Keratinocyte (primary cell): ENCODE data around the gene VPS41. TPM values are rescaled to one million over a fixed set of nuclear protein-coding genes. Genes with fewer than 3 reads are reported as not detected.
"Not testable (repeated sequence)": the region's sequence is repeated elsewhere in the genome, so short reads cannot be mapped to it uniquely, and the experiment has no call there.

Experiments used
- DNase-seq: peaks from one replicate; pipeline ENCODE4 v3.0.0-alpha.2; 2011; ENCODE audit warnings: low read depth, missing footprints, low spot score
- FAIRE-seq: peaks from 2 replicates; lab custom pipeline; 2011; peaks lifted over from hg19 to GRCh38; lab: Jason Lieb, UNC
- H2AFZ ChIP-seq: 2 replicates; pipeline ENCODE4 v1.6.0; 2012; ENCODE audit warnings: low read length, control low read depth, inconsistent platforms; ENCODE audit not compliant: control insufficient read depth
- H3K27ac ChIP-seq: 2 replicates; pipeline ENCODE4 v1.5.1; 2011; ENCODE audit warnings: low read length; ENCODE audit not compliant: control insufficient read depth, insufficient read depth
- H3K27me3 ChIP-seq: 3 replicates; pipeline ENCODE4 v1.6.0; 2011; ENCODE audit warnings: low read length; ENCODE audit not compliant: control insufficient read depth, insufficient read depth; ENCODE audit errors: extremely low read depth
- H3K36me3 ChIP-seq, 2 experiments: 2 replicates in 1 of 2; 3 replicates in 1 of 2; pipeline ENCODE4 v1.5.1; 2011; ENCODE audit warnings: low read length in 2 of 2, mild to moderate bottlenecking in 1 of 2; ENCODE audit not compliant: control insufficient read depth in 2 of 2, insufficient read depth in 2 of 2; ENCODE audit errors: extremely low read depth in 1 of 2
- H3K4me1 ChIP-seq: 3 replicates; pipeline ENCODE4 v1.5.1; 2011; ENCODE audit warnings: low read length; ENCODE audit not compliant: control insufficient read depth, insufficient read depth; ENCODE audit errors: extremely low read depth
- H3K4me2 ChIP-seq: 3 replicates; pipeline ENCODE4 v1.6.0; 2011; ENCODE audit warnings: low read depth, low read length; ENCODE audit not compliant: control insufficient read depth, insufficient read depth; ENCODE audit errors: extremely low read depth
- H3K4me3 ChIP-seq, 3 experiments: fragments of 200-600 bp in 1 of 3; sonication (generic) in 1 of 3; 2 replicates in 2 of 3; 3 replicates in 1 of 3; pipeline ENCODE4 v1.5.1; 2011 to 2016; ENCODE audit warnings: low read length in 3 of 3, mild to moderate bottlenecking in 3 of 3, control low read depth in 2 of 3, inconsistent platforms in 1 of 3, low read depth in 1 of 3, mixed read lengths in 1 of 3, mixed run types in 1 of 3, moderate library complexity in 1 of 3; ENCODE audit not compliant: control insufficient read depth in 2 of 3, insufficient read depth in 2 of 3; ENCODE audit errors: extremely low read depth in 1 of 3
- H3K79me2 ChIP-seq: 2 replicates; pipeline ENCODE4 v1.6.0; 2012; ENCODE audit warnings: low read length; ENCODE audit not compliant: control insufficient read depth, insufficient read depth
- H3K9ac ChIP-seq: 3 replicates; pipeline ENCODE4 v1.6.0; 2011; ENCODE audit warnings: low read length; ENCODE audit not compliant: control insufficient read depth, insufficient read depth; ENCODE audit errors: extremely low read depth
- H3K9me1 ChIP-seq: 3 replicates; pipeline ENCODE4 v1.6.0; 2011; ENCODE audit warnings: low read length; ENCODE audit not compliant: control insufficient read depth, insufficient read depth; ENCODE audit errors: extremely low read depth
- H3K9me3 ChIP-seq: 2 replicates; pipeline ENCODE4 v1.5.1; 2012; ENCODE audit warnings: low read depth, low read length; ENCODE audit not compliant: control insufficient read depth
- H4K20me1 ChIP-seq: 3 replicates; pipeline ENCODE4 v1.6.0; 2011; ENCODE audit warnings: low read length; ENCODE audit not compliant: control insufficient read depth, insufficient read depth; ENCODE audit errors: extremely low read depth
- CTCF ChIP-seq, 3 experiments: IDR thresholded peaks in 1 of 3; conservative IDR thresholded peaks in 1 of 3; optimal IDR thresholded peaks in 1 of 3; 2 replicates in 2 of 3; 3 replicates in 1 of 3; pipeline versions ENCODE3 to v1.5.1; 2011; ENCODE audit warnings: low read length in 3 of 3, mild to moderate bottlenecking in 3 of 3, moderate library complexity in 2 of 3, control low read depth in 1 of 3, inconsistent platforms in 1 of 3; ENCODE audit not compliant: insufficient read depth in 2 of 3; ENCODE audit errors: extremely low read depth in 1 of 3
- EZH2 ChIP-seq: IDR thresholded peaks from one replicate; pipeline ENCODE4 v1.6.1; 2012; ENCODE audit warnings: inconsistent platforms, mild to moderate bottlenecking, low read length, moderate library complexity
- dilution Hi-C: fragments of 300-500 bp; cut with MboI; formaldehyde crosslinking; loops from one replicate; pipeline ENCODE4 v1.7.0; 2020; ENCODE audit warnings: low sequenced_read_pairs; ENCODE audit not compliant: extremely low pct_ligation_motif_present
- polyA plus RNA-seq, 5 experiments: library from polyadenylated mRNA; depleted of rRNA in 3 of 5; stranded (reverse) in 3 of 5; stranded (forward) in 1 of 5; unstranded in 1 of 5; fragments of >200 nt; gene quantifications; 1 replicate in 1 of 5; 2 replicates in 3 of 5; 3 replicates in 1 of 5; pipeline versions ENCODE4 v1.2.1 to v1.2.3, GENCODE V29; 2011 to 2012; ENCODE audit warnings: missing spikeins in 2 of 5, low read depth in 1 of 5, low replicate concordance in 1 of 5

VPS41 gene
- polyA plus RNA-seq, 1 donor (not counting 4 experiments of a cell fraction or from before 2014, with no cell fraction given) = 38.1 TPM

- peaks cover 3% of the 10 kb centered on the region for H3K27me3 ChIP-seq
- no peak for FAIRE-seq
These were observed 42.2 kb upstream of the VPS41 start for GRCh38 chr7:38951213-38951612.

DNA sequence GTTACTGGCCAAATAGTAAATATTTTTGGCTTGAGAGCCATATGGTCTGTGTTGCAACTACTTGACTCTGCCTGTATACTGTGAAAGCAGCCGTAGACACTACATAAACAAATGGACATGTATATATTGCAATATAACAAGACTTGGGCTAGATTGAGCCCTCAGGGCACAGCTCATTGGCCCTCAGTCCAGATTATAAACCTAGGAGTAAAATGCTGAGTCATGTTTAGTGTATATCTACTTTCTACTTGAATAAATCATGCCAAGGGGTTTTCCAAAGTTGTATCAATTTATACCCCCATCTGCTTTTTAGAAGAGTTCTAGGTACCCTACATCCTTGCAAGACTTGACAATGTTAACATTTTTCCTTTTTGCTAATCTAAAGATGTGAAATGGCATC lies 41.3 kb upstream of the VPS41 start:
- Histone ChIP-seq H3K79me2 (no peaks in the 10 kb centered on the region), H3K9me3 (no peaks in the 10 kb centered on the region), H3K36me3 (no peaks in the 10 kb centered on the region), H3K27ac (no peak overlapping the region), H3K27me3 (peaks cover 3% of the 10 kb centered on the region), H3K4me2 (no peak overlapping the region), H2AFZ (no peak overlapping the region), H3K4me3 (no peak overlapping the region), H3K9ac (no peak overlapping the region), H3K9me1 (no peaks in the 10 kb centered on the region), H4K20me1 (no peaks in the 10 kb centered on the region), H3K4me1 (no peaks in the 10 kb centered on the region)
- dilution Hi-C loops = no loop called here
- no peak for TF ChIP-seq CTCF (optimal IDR thresholded peaks at IDR 0.05 in 1 of 3, IDR thresholded peaks at IDR 0.05 in 1 of 3, conservative IDR thresholded peaks at IDR 0.05 in 1 of 3; ENCODE audit: extremely low read depth in 1 of 3, insufficient read depth in 2 of 3, low read length in 3 of 3)
- no peak for TF ChIP-seq EZH2
- DNase-seq (no peak), FAIRE-seq (no peak)

More at GRCh38 chr7:38951213-38951612, 42.2 kb upstream of the VPS41 start:
- Histone ChIP-seq H3K9me1 (no peaks in the 10 kb centered on the region), H3K4me1 (no peaks in the 10 kb centered on the region), H3K79me2 (no peaks in the 10 kb centered on the region), H3K36me3 (no peaks in the 10 kb centered on the region), H3K9me3 (no peaks in the 10 kb centered on the region), H3K4me2 (no peak overlapping the region), H4K20me1 (no peaks in the 10 kb centered on the region), H3K4me3 (no peak overlapping the region), H3K9ac (no peak overlapping the region), H3K27ac (no peak overlapping the region), H2AFZ (no peak overlapping the region)
- TF ChIP-seq EZH2 (no peak), CTCF (optimal IDR thresholded peaks at IDR 0.05 in 1 of 3, IDR thresholded peaks at IDR 0.05 in 1 of 3, conservative IDR thresholded peaks at IDR 0.05 in 1 of 3; ENCODE audit: extremely low read depth in 1 of 3, insufficient read depth in 2 of 3, low read length in 3 of 3) (no peak)
- dilution Hi-C loops = no loop called here
- no peak for DNase-seq

DNA sequence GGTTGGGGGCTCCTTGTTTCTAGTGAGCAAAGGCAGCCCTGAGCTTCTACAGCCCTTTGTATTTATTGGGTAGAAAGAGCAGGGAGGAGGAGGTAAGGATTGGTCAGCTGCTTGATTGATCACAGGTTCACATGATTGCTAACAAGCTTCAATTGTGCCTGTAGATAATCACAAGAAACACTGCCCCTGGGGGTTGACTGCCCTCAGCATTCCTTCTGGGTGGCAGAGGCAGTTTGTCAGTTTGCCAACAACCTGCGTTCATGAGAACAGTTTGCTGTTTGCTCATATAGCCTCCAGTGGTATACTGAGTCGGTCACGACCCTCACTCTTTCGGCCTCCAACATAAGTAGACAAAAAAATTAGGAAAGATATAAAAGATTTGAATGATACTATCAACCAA lies 38.5 kb upstream of the VPS41 start:
- H3K4me3 ChIP-seq, H3K4me2 ChIP-seq, H4K20me1 ChIP-seq, H3K36me3 ChIP-seq, H3K9me3 ChIP-seq, H3K79me2 ChIP-seq, H2AFZ ChIP-seq, FAIRE-seq, dilution Hi-C loops, H3K9me1 ChIP-seq, DNase-seq, H3K27me3 ChIP-seq, H3K27ac ChIP-seq, H3K9ac ChIP-seq, H3K4me1 ChIP-seq: not testable (repeated sequence)
